GM21367 (cell line): ENCODE data around the gene CLEC4D.
"Not testable (repeated sequence)": the region's sequence is repeated elsewhere in the genome, so short reads cannot be mapped to it uniquely, and the experiment has no call there.

Source experiments
- ATAC-seq: cut with Tn5 transposase; IDR thresholded peaks from one replicate; pipeline ENCODE4 v1.9.1; 2021; ENCODE audit not compliant: unreplicated experiment

CLEC4D gene

GRCh38 chr12:8532045-8532444, 18.7 kb downstream of the CLEC4D start:
- no peak for ATAC-seq

- ATAC-seq = not testable (repeated sequence)
Observed at GRCh38 chr12:8537820-8538219, 24.5 kb downstream of the CLEC4D start.

- not testable (repeated sequence) for ATAC-seq
Observed at GRCh38 chr12:8540831-8541230, 27.5 kb downstream of the CLEC4D start, which contains the start of gene CLEC4E. CLEC4E (minus strand) TSS chr12:8540905; CDS start chr12:8540797, 108 bp downstream.

GRCh38 chr12:8541562-8541961, 28.3 kb downstream of the CLEC4D start:
- ATAC-seq = no peak

GRCh38 chr12:8544295-8544694, 31.0 kb downstream of the CLEC4D start:
- peak; percentile 77 for ATAC-seq

GRCh38 chr12:8546591-8546990, 33.3 kb downstream of the CLEC4D start:
- ATAC-seq = no peak

- no peak for ATAC-seq
Observed at GRCh38 chr12:8547645-8548044, 34.3 kb downstream of the CLEC4D start.

- no peak for ATAC-seq
Observed at GRCh38 chr12:8548192-8548591, 34.9 kb downstream of the CLEC4D start.

- ATAC-seq = no peak
Observed at GRCh38 chr12:8549381-8549780, 36.1 kb downstream of the CLEC4D start.

- no peak for ATAC-seq
Observed at GRCh38 chr12:8553088-8553627, 39.9 kb downstream of the CLEC4D start.

GRCh38 chr12:8554451-8555195, 41.3 kb downstream of the CLEC4D start:
- ATAC-seq = no peak

- ATAC-seq = no peak
Observed at GRCh38 chr12:8556531-8557097, 43.3 kb downstream of the CLEC4D start.

- no peak for ATAC-seq
Observed at GRCh38 chr12:8559676-8560075, 46.4 kb downstream of the CLEC4D start.

GRCh38 chr12:8561011-8561410, 47.7 kb downstream of the CLEC4D start:
- ATAC-seq = no peak

- no peak for ATAC-seq
Observed at GRCh38 chr12:8562310-8562709, 49.0 kb downstream of the CLEC4D start.

GRCh38 chr12:8563356-8563755, 50.1 kb downstream of the CLEC4D start:
- ATAC-seq = no peak

GRCh38 chr12:8564656-8565055, 51.4 kb downstream of the CLEC4D start:
- no peak for ATAC-seq

- ATAC-seq = not testable (repeated sequence)
Observed at GRCh38 chr12:8566052-8566451, 52.7 kb downstream of the CLEC4D start.

GRCh38 chr12:8566525-8566924, 53.2 kb downstream of the CLEC4D start:
- ATAC-seq = no peak
